Panc1 (cell line): ENCODE measurements around the gene SBF2. TPM values are rescaled to one million over a fixed set of nuclear protein-coding genes. Genes with fewer than 3 reads are reported as not detected.

Experiments used
- ATAC-seq: fragments of 200-7000 bp; cut with Tn5 transposase; 2 replicates; pipeline ENCODE4 v1.9.1; 2020; ENCODE audit warnings: mild to moderate bottlenecking, moderate library complexity
- BruUV-seq: library from RNA; stranded (reverse); fragments of 400-500 nt; replicated peaks from 2 replicates; lab custom pipeline; 2021; lab: Mats Ljungman, UMichigan
- CTCF ChIA-PET: fragments of 300-600 bp; sonication (Branson Sonifier 250); formaldehyde crosslinking; loops from one replicate; lab custom pipeline; 2022; ENCODE audit warnings: antibody characterized with exemption; lab: Charles Lee
- POLR2A ChIA-PET: fragments of 300-600 bp; sonication (Branson Sonifier 250); formaldehyde crosslinking; loops from one replicate; lab custom pipeline; 2022; ENCODE audit warnings: antibody characterized with exemption; lab: Charles Lee
- DNase-seq: peaks from one replicate; pipeline ENCODE4 v3.0.0-alpha.2; 2010; ENCODE audit warnings: low read depth, low spot score
- H3K27ac ChIP-seq: 2 replicates; pipeline ENCODE4 v1.5.1; 2011; ENCODE audit warnings: mild to moderate bottlenecking, low read length, inconsistent platforms
- H3K27me3 ChIP-seq: fragments of 200-500 bp; sonication (Bioruptor generic); 2 replicates; pipeline ENCODE4 v1.6.0; 2014; ENCODE audit warnings: low read length, inconsistent platforms; ENCODE audit not compliant: control insufficient read depth, insufficient read depth
- H3K36me3 ChIP-seq: fragments of 200-500 bp; sonication (Bioruptor generic); 2 replicates; pipeline ENCODE4 v1.5.1; 2014; ENCODE audit warnings: inconsistent platforms, mild to moderate bottlenecking, low read length, moderate library complexity; ENCODE audit not compliant: control insufficient read depth, insufficient read depth
- H3K4me1 ChIP-seq: 2 replicates; pipeline ENCODE4 v1.5.1; 2011; ENCODE audit warnings: inconsistent platforms, mild to moderate bottlenecking, low read length, moderate library complexity; ENCODE audit not compliant: control insufficient read depth, insufficient read depth
- H3K4me3 ChIP-seq, 2 experiments: 2 replicates each; pipeline ENCODE4 v1.5.1; 2011 to 2012; ENCODE audit warnings: low read depth in 2 of 2, low read length in 2 of 2, mild to moderate bottlenecking in 2 of 2, inconsistent platforms in 1 of 2, moderate library complexity in 1 of 2
- H3K9me3 ChIP-seq: fragments of 200-500 bp; sonication (Bioruptor generic); 2 replicates; pipeline ENCODE4 v1.5.1; 2014; ENCODE audit warnings: low read depth, mild to moderate bottlenecking, inconsistent platforms, low read length, moderate library complexity; ENCODE audit not compliant: control insufficient read depth, insufficient read depth
- CTCF ChIP-seq: fragments of 450-650 bp; IDR thresholded peaks from 2 replicates; pipeline ENCODE4 v1.5.1; 2017; ENCODE audit warnings: mild to moderate bottlenecking
- POLR2AphosphoS5 ChIP-seq: IDR thresholded peaks from 2 replicates; pipeline ENCODE4 v1.6.1; 2012; ENCODE audit warnings: mild to moderate bottlenecking, low read depth, low read length, moderate library complexity
- REST ChIP-seq, 2 experiments: IDR thresholded peaks; 2 replicates each; pipeline ENCODE4 v1.6.1; 2011 to 2012; ENCODE audit warnings: low read depth in 2 of 2, control low read depth in 1 of 2, low read length in 1 of 2, mild to moderate bottlenecking in 1 of 2, moderate library complexity in 1 of 2; ENCODE audit not compliant: insufficient read depth in 1 of 2
- SIN3A ChIP-seq: IDR thresholded peaks from 2 replicates; pipeline ENCODE4 v1.6.1; 2012; ENCODE audit warnings: low read depth, mild to moderate bottlenecking, low read length, moderate library complexity, borderline replicate concordance; ENCODE audit not compliant: insufficient read depth
- TCF7L2 ChIP-seq: IDR thresholded peaks from 2 replicates; pipeline ENCODE4 v1.6.1; 2011; ENCODE audit warnings: mild to moderate bottlenecking, low read depth, low read length, inconsistent platforms
- in situ Hi-C: cut with HindIII; loops from 2 replicates; pipeline ENCODE4 v1.10.0; 2016; ENCODE audit warnings: low sequenced_read_pairs, low pct_unique_long_range_greater_than_20kb
- intact Hi-C: fragments of 100-400 bp; cut with micrococcal nuclease; formaldehyde crosslinking; loops from one replicate; pipeline ENCODE4 v1.10.0; 2022; ENCODE audit not compliant: unreplicated experiment
- total RNA-seq: library from RNA; stranded (reverse); gene quantifications from one replicate; pipeline ENCODE4 v1.2.1, GENCODE V29; 2021; ENCODE audit not compliant: unreplicated experiment

The SBF2 gene
- total RNA-seq, 1 experiment from 2014 or later, result 65.0 TPM

- POLR2A ChIA-PET, result no interaction called here
- intact Hi-C loops (no loop called here), in situ Hi-C loops (no loop called here)
- Histone ChIP-seq H3K4me1 (peaks cover 16% of the 10 kb centered on the region), H3K27ac (peak overlapping the region; percentile 82), H3K27me3 (no peaks in the 10 kb centered on the region), H3K36me3 (no peaks in the 10 kb centered on the region), H3K9me3 (no peaks in the 10 kb centered on the region), H3K4me3 (no peak overlapping the region)
- BruUV-seq, result no TSS peak
- DNase-seq (no peak), ATAC-seq (no peak; the same call in 1 of the 2 replicates)
- TF ChIP-seq TCF7L2, result no peak
- no peak for TF ChIP-seq POLR2AphosphoS5
- no peak for TF ChIP-seq CTCF
- no peak for TF ChIP-seq REST (IDR thresholded peaks at IDR 0.05; ENCODE audit: insufficient read depth in 1 of 2, low read depth in 2 of 2, low read length in 1 of 2)
- TF ChIP-seq SIN3A, result no peak
- CTCF ChIA-PET, result no interaction called here
These were observed 370.7 kb downstream of the SBF2 start for GRCh38 chr11:9923280-9923679.

- intact Hi-C loops (no loop called here), in situ Hi-C loops (no loop called here)
- DNase-seq (no peak), ATAC-seq (peak; percentile 73)
- BruUV-seq, result no TSS peak
- peaks cover 16% of the 10 kb centered on the region for H3K4me1 ChIP-seq
- POLR2A ChIA-PET, result interaction anchor here (0.5 to 0.6 kb wide), 4 partner anchors 14 to 935 kb away, joined by 3 to 7 read pairs (median 4); partner anchors contain the start of gene ZBED5
- CTCF ChIA-PET, result no interaction called here
- peak overlapping the region; percentile 82 for H3K27ac ChIP-seq
- no peak overlapping the region for H3K4me3 ChIP-seq
- TF ChIP-seq SIN3A (no peak), CTCF (no peak), TCF7L2 (no peak), REST (IDR thresholded peaks at IDR 0.05; ENCODE audit: insufficient read depth in 1 of 2, low read depth in 2 of 2, low read length in 1 of 2) (no peak), POLR2AphosphoS5 (no peak)
- no peaks in the 10 kb centered on the region for H3K36me3 ChIP-seq
- H3K27me3 ChIP-seq, result no peaks in the 10 kb centered on the region
- H3K9me3 ChIP-seq, result no peaks in the 10 kb centered on the region
These were observed 371.2 kb downstream of the SBF2 start for GRCh38 chr11:9922806-9923205.
